HCT116 (cell line): Measurements from ENCODE around the gene GNRHR. TPM values are rescaled to one million over a fixed set of nuclear protein-coding genes. Genes with fewer than 3 reads are reported as not detected.

Experiments
- ATAC-seq: fragments of 200-7000 bp; cut with Tn5 transposase; 2 replicates; pipeline ENCODE4 v1.9.1; 2020; ENCODE audit warnings: mild to moderate bottlenecking, moderate library complexity
- BruUV-seq: library from RNA; stranded (reverse); fragments of 400-500 nt; replicated peaks from 2 replicates; lab custom pipeline; 2021; lab: Mats Ljungman, UMichigan
- CTCF ChIA-PET: fragments of 300-600 bp; sonication (Branson Sonifier 250); formaldehyde crosslinking; loops from one replicate; lab custom pipeline; 2021; ENCODE audit warnings: antibody characterized with exemption; lab: Charles Lee
- POLR2A ChIA-PET: fragments of 300-600, 350-600 bp; sonication (Branson Sonifier 250); formaldehyde crosslinking; loops from one replicate; lab custom pipeline; 2021; ENCODE audit warnings: antibody characterized with exemption; lab: Charles Lee
- RAD21 ChIA-PET, 2 experiments: fragments of 300-600 bp; sonication (Branson Sonifier 250); formaldehyde crosslinking; loops; one replicate each; lab custom pipeline; 2023; ENCODE audit warnings: low total read pairs in 2 of 2; ENCODE audit not compliant: uncharacterized antibody in 2 of 2, unreplicated experiment in 2 of 2, low non-redundant PET in 1 of 2; lab: Charles Lee
- DNase-seq: peaks from one replicate; pipeline ENCODE4 v3.0.0-alpha.2; 2010; ENCODE audit warnings: low read depth, low spot score
- H2AFZ ChIP-seq: fragments of 200-600 bp; shearing (Covaris generic), sonication (generic); 2 replicates; pipeline ENCODE4 v1.6.1; 2017; ENCODE audit warnings: low read depth, mixed run types, mixed read lengths, antibody characterized with exemption, low read length; ENCODE audit not compliant: poor library complexity, severe bottlenecking
- H3K27ac ChIP-seq: 2 replicates; pipeline ENCODE4 v1.5.1; 2012; ENCODE audit warnings: low read depth, low read length
- H3K27me3 ChIP-seq: fragments of 200-600 bp; sonication (generic); 2 replicates; pipeline ENCODE4 v1.6.1; 2016; ENCODE audit warnings: mixed run types, low read length, mixed read lengths; ENCODE audit not compliant: insufficient read depth
- H3K36me3 ChIP-seq, 2 experiments: fragments of 200-500 bp in 1 of 2; fragments of 200-600 bp in 1 of 2; sonication (Bioruptor generic) in 1 of 2; sonication (generic) in 1 of 2; 2 replicates each; pipeline versions ENCODE4 v1.5.1 to v1.6.1; 2014 to 2016; ENCODE audit warnings: low read length in 2 of 2, inconsistent platforms in 1 of 2, mixed read lengths in 1 of 2, mixed run types in 1 of 2; ENCODE audit not compliant: insufficient read depth in 2 of 2, control insufficient read depth in 1 of 2
- H3K4me1 ChIP-seq, 2 experiments: fragments of 200-600 bp in 1 of 2; sonication (generic) in 1 of 2; 2 replicates each; pipeline versions ENCODE4 v1.5.1 to v1.6.1; 2012 to 2017; ENCODE audit warnings: low read length in 2 of 2, inconsistent platforms in 1 of 2, mild to moderate bottlenecking in 1 of 2, mixed read lengths in 1 of 2, mixed run types in 1 of 2, moderate library complexity in 1 of 2; ENCODE audit not compliant: insufficient read depth in 2 of 2, control insufficient read depth in 1 of 2
- H3K4me2 ChIP-seq: fragments of 200-600 bp; sonication (generic); 2 replicates; pipeline ENCODE4 v1.6.1; 2017; ENCODE audit warnings: mixed run types, low read length, mixed read lengths
- H3K4me3 ChIP-seq, 2 experiments: fragments of 200-600 bp in 1 of 2; sonication (generic) in 1 of 2; replicated peaks in 1 of 2; 2 replicates each; pipeline ENCODE4 v1.5.1; 2011 to 2016; ENCODE audit warnings: low read length in 2 of 2, control low read depth in 1 of 2, low read depth in 1 of 2, mild to moderate bottlenecking in 1 of 2, mixed read lengths in 1 of 2, mixed run types in 1 of 2
- H3K79me2 ChIP-seq: fragments of 200-600 bp; sonication (generic); 2 replicates; pipeline ENCODE4 v1.6.1; 2017; ENCODE audit warnings: mild to moderate bottlenecking, mixed run types, low read length, moderate library complexity, mixed read lengths; ENCODE audit not compliant: insufficient read depth
- H3K9ac ChIP-seq: fragments of 200-600 bp; sonication (generic); 2 replicates; pipeline ENCODE4 v1.6.1; 2016; ENCODE audit warnings: low read length, mixed read lengths
- H3K9me2 ChIP-seq: fragments of 200-600 bp; sonication (generic), shearing (Covaris generic); 2 replicates; pipeline ENCODE4 v1.6.1; 2017; ENCODE audit warnings: mixed run types, mild to moderate bottlenecking, moderate library complexity; ENCODE audit not compliant: insufficient read depth
- H3K9me3 ChIP-seq, 2 experiments: fragments of 200-500 bp in 1 of 2; fragments of 200-600 bp in 1 of 2; sonication (Bioruptor generic) in 1 of 2; sonication (generic) in 1 of 2; 2 replicates each; pipeline ENCODE4 v1.6.1; 2014 to 2017; ENCODE audit warnings: low read length in 2 of 2, mixed read lengths in 2 of 2, inconsistent platforms in 1 of 2, low read depth in 1 of 2, mild to moderate bottlenecking in 1 of 2, mixed run types in 1 of 2, moderate library complexity in 1 of 2; ENCODE audit not compliant: control insufficient read depth in 1 of 2, insufficient read depth in 1 of 2
- H4K20me1 ChIP-seq: fragments of 200-600 bp; sonication (generic), shearing (Covaris generic); 2 replicates; pipeline ENCODE4 v1.6.1; 2017; ENCODE audit warnings: mixed run types, mild to moderate bottlenecking, moderate library complexity; ENCODE audit not compliant: insufficient read depth
- CBX3 ChIP-seq: IDR thresholded peaks from 2 replicates; pipeline ENCODE4 v1.6.1; 2012; ENCODE audit warnings: low read depth
- CEBPB ChIP-seq: IDR thresholded peaks from 2 replicates; pipeline ENCODE4 v1.6.1; 2012; ENCODE audit warnings: low read depth
- EGR1 ChIP-seq: IDR thresholded peaks from 2 replicates; pipeline ENCODE4 v1.6.1; 2012; ENCODE audit warnings: low read depth
- ELF1 ChIP-seq: IDR thresholded peaks from 2 replicates; pipeline ENCODE4 v1.6.1; 2012; ENCODE audit warnings: low read depth, borderline replicate concordance
- EZH2 ChIP-seq: fragments of 200-600 bp; sonication (generic); IDR thresholded peaks from 2 replicates; pipeline ENCODE4 v1.6.1; 2017; ENCODE audit warnings: antibody characterized with exemption, mixed run types
- EZH2phosphoT487 ChIP-seq: fragments of 200-600 bp; IDR thresholded peaks from 2 replicates; pipeline ENCODE4 v1.6.1; 2018; ENCODE audit warnings: antibody characterized with exemption, borderline replicate concordance
- FOSL1 ChIP-seq: IDR thresholded peaks from 2 replicates; pipeline ENCODE4 v1.6.1; 2012; ENCODE audit warnings: low read depth
- JUND ChIP-seq: IDR thresholded peaks from 2 replicates; pipeline ENCODE4 v1.6.1; 2012
- POLR2A ChIP-seq: IDR thresholded peaks from 2 replicates; pipeline ENCODE4 v1.7.0; 2011; ENCODE audit warnings: borderline replicate concordance; ENCODE audit not compliant: insufficient read depth, insufficient read length; ENCODE audit errors: extremely low read depth
- POLR2AphosphoS5 ChIP-seq: IDR thresholded peaks from 2 replicates; pipeline ENCODE4 v1.6.1; 2011; ENCODE audit warnings: mild to moderate bottlenecking, low read depth, low read length, moderate library complexity
- RAD21 ChIP-seq: IDR thresholded peaks from 2 replicates; pipeline ENCODE4 v1.6.1; 2012; ENCODE audit warnings: low read depth, mild to moderate bottlenecking
- SIN3A ChIP-seq: IDR thresholded peaks from 2 replicates; pipeline ENCODE4 v1.6.1; 2012; ENCODE audit warnings: low read depth
- SP1 ChIP-seq: IDR thresholded peaks from 2 replicates; pipeline ENCODE4 v1.6.1; 2012; ENCODE audit warnings: low read depth
- SRF ChIP-seq: IDR thresholded peaks from 2 replicates; pipeline ENCODE4 v1.6.1; 2012; ENCODE audit warnings: low read depth
- TCF7L2 ChIP-seq: IDR thresholded peaks from 2 replicates; pipeline ENCODE4 v1.7.0; 2011; ENCODE audit warnings: borderline replicate concordance, inconsistent platforms; ENCODE audit not compliant: insufficient read depth, insufficient read length; ENCODE audit errors: extremely low read depth
- YY1 ChIP-seq: IDR thresholded peaks from 2 replicates; pipeline ENCODE4 v1.6.1; 2011; ENCODE audit warnings: low read length, low read depth, moderate library complexity, mild to moderate bottlenecking; ENCODE audit not compliant: insufficient replicate concordance; ENCODE audit errors: extremely low read depth
- ZNF274 ChIP-seq: fragments of 200-500 bp; sonication (Bioruptor generic); IDR thresholded peaks from 2 replicates; pipeline ENCODE4 v1.6.1; 2014; ENCODE audit warnings: mild to moderate bottlenecking, low read depth, low read length, inconsistent platforms
- intact Hi-C: fragments of 100-400 bp; cut with micrococcal nuclease; formaldehyde crosslinking; loops from 2 replicates; pipeline ENCODE4 v1.10.0; 2022
- total RNA-seq: library from RNA; stranded (reverse); gene quantifications from one replicate; pipeline ENCODE4 v1.2.1, GENCODE V29; 2021; ENCODE audit not compliant: unreplicated experiment
- TF ChIP-seq, protein P1 (sequence below): IDR thresholded peaks from 2 replicates; pipeline ENCODE4 v1.6.1; 2012
- TF ChIP-seq, protein P2 (sequence below): IDR thresholded peaks from 2 replicates; pipeline ENCODE4 v1.6.1; 2011; ENCODE audit warnings: mild to moderate bottlenecking, low read length, moderate library complexity; ENCODE audit not compliant: insufficient replicate concordance; ENCODE audit errors: extremely low read depth
- TF ChIP-seq, protein P3 (sequence below), 3 experiments: fragments of 200-600 bp in 1 of 3; sonication (generic) in 1 of 3; IDR thresholded peaks in 2 of 3; conservative IDR thresholded peaks in 1 of 3; 2 replicates each; pipeline ENCODE4 v1.5.1; 2012 to 2017; ENCODE audit warnings: low read depth in 2 of 3, low read length in 2 of 3, antibody characterized with exemption in 1 of 3, borderline replicate concordance in 1 of 3, control low read depth in 1 of 3, mild to moderate bottlenecking in 1 of 3, mixed read lengths in 1 of 3, mixed run types in 1 of 3, moderate library complexity in 1 of 3; ENCODE audit not compliant: insufficient read depth in 1 of 3

The GNRHR gene
- total RNA-seq, 1 experiment from 2014 or later, result not detected

DNA sequence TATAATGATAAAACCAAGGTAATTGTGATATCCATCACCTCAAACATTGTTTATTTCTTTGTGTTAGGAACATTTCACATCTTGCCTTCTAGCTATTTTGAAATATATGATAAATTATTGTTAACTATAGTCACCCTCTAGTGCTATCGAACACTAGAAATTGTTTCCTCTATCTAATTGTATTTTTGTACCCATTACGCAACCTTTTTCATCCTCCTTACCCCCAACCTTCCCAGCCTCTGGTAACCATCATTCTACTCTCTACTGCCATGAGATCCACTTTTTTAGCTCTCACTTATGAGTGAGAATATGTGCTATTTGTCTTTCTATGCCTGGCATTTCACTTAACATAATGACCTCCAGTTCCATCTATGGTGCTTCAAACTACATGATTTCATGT is 49.3 kb downstream of the GNRHR start:
- Histone ChIP-seq H3K4me1 (peaks cover 7 to 11% of the 10 kb centered on the region in 2 experiments), H2AFZ (no peak overlapping the region), H3K4me3 (no peak overlapping the region), H3K27me3 (no peaks in the 10 kb centered on the region), H3K9me3 (no peaks in the 10 kb centered on the region), H3K36me3 (no peaks in the 10 kb centered on the region), H3K4me2 (no peak overlapping the region), H3K79me2 (peaks cover 87% of the 10 kb centered on the region), H4K20me1 (no peaks in the 10 kb centered on the region), H3K9me2 (no peaks in the 10 kb centered on the region), H3K9ac (no peak overlapping the region), H3K27ac (no peak overlapping the region)
- ChIA-PET POLR2A (no interaction called here), RAD21 (no interaction called here), CTCF (no interaction called here)
- ATAC-seq (no peak), DNase-seq (no peak)
- BruUV-seq, result no TSS peak
- no peak for TF ChIP-seq SP1
- no peak for TF ChIP-seq ZNF274
- TF ChIP-seq JUND, result no peak
- TF ChIP-seq POLR2A, result no peak
- TF ChIP-seq CEBPB, result no peak
- TF ChIP-seq SIN3A, result no peak
- no peak for TF ChIP-seq YY1
- no peak for TF ChIP-seq TCF7L2
- TF ChIP-seq, protein P1, sequence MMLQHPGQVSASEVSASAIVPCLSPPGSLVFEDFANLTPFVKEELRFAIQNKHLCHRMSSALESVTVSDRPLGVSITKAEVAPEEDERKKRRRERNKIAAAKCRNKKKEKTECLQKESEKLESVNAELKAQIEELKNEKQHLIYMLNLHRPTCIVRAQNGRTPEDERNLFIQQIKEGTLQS, result no peak
- TF ChIP-seq EZH2phosphoT487, result no peak
- TF ChIP-seq EZH2, result no peak
- TF ChIP-seq CBX3, result no peak
- no peak for TF ChIP-seq POLR2AphosphoS5
- TF ChIP-seq FOSL1, result no peak
- TF ChIP-seq ELF1, result no peak
- TF ChIP-seq SRF, result no peak
- no peak for TF ChIP-seq EGR1
- no peak for TF ChIP-seq RAD21
- TF ChIP-seq, protein P2, sequence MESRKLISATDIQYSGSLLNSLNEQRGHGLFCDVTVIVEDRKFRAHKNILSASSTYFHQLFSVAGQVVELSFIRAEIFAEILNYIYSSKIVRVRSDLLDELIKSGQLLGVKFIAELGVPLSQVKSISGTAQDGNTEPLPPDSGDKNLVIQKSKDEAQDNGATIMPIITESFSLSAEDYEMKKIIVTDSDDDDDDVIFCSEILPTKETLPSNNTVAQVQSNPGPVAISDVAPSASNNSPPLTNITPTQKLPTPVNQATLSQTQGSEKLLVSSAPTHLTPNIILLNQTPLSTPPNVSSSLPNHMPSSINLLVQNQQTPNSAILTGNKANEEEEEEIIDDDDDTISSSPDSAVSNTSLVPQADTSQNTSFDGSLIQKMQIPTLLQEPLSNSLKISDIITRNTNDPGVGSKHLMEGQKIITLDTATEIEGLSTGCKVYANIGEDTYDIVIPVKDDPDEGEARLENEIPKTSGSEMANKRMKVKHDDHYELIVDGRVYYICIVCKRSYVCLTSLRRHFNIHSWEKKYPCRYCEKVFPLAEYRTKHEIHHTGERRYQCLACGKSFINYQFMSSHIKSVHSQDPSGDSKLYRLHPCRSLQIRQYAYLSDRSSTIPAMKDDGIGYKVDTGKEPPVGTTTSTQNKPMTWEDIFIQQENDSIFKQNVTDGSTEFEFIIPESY, result no peak
- TF ChIP-seq, protein P3, sequence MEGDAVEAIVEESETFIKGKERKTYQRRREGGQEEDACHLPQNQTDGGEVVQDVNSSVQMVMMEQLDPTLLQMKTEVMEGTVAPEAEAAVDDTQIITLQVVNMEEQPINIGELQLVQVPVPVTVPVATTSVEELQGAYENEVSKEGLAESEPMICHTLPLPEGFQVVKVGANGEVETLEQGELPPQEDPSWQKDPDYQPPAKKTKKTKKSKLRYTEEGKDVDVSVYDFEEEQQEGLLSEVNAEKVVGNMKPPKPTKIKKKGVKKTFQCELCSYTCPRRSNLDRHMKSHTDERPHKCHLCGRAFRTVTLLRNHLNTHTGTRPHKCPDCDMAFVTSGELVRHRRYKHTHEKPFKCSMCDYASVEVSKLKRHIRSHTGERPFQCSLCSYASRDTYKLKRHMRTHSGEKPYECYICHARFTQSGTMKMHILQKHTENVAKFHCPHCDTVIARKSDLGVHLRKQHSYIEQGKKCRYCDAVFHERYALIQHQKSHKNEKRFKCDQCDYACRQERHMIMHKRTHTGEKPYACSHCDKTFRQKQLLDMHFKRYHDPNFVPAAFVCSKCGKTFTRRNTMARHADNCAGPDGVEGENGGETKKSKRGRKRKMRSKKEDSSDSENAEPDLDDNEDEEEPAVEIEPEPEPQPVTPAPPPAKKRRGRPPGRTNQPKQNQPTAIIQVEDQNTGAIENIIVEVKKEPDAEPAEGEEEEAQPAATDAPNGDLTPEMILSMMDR (IDR thresholded peaks at IDR 0.05 in 2 of 3, conservative IDR thresholded peaks at IDR 0.05 in 1 of 3; ENCODE audit: borderline replicate concordance in 1 of 3, insufficient read depth in 1 of 3, low read depth in 2 of 3, low read length in 2 of 3), result no peak
- intact Hi-C loops, result loop anchor here (5.0 kb wide), 1 partner anchor 647 kb away; the partner anchor contains the start of gene YTHDC1
